CD4-positive, alpha-beta T cell treated with Interleukin-17A for 4 hours (primary cell): ENCODE results near the gene NEK6.

ENCODE experiments used
- DNase-seq: peaks from one replicate; pipeline ENCODE4 v3.0.0-alpha.2; 2020; ENCODE audit warnings: mixed read lengths

Gene NEK6

DNA sequence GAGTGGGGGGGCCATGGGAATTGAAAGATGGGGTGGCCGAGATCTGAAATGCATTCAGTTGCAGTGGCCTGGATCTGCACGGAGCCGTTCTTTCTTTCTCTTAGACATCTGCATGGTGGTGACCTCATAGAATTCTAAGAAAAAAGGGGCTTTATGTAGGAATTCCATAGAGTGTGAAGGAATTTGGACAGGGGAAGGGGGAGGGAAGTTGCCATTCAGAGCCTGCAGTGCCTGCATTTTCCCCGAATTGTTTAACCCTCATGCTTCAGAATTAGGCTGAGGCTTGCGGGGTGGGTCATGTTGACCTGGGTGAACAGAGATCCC, 4.9 kb downstream of the NEK6 start:
- no peak for DNase-seq

DNA sequence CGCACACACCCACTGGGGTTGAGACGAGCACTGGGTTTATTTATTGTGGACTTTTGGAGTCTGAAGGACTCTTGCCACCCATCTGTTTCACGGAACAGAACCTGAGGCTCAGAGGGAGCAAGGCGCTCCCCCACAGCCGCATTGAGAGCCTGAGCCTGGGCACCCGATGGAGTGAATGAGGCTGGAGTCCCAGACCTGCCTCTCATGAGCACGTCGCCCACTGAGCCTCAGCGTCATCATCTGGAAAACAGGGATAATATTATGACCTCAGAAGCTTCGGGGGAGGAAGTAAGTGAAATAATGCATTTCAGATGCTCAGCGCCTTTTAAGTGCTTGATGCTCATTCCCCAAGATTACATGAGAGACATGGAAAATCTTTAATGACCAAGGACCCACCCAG, 5.5 kb downstream of the NEK6 start:
- no peak for DNase-seq

DNA sequence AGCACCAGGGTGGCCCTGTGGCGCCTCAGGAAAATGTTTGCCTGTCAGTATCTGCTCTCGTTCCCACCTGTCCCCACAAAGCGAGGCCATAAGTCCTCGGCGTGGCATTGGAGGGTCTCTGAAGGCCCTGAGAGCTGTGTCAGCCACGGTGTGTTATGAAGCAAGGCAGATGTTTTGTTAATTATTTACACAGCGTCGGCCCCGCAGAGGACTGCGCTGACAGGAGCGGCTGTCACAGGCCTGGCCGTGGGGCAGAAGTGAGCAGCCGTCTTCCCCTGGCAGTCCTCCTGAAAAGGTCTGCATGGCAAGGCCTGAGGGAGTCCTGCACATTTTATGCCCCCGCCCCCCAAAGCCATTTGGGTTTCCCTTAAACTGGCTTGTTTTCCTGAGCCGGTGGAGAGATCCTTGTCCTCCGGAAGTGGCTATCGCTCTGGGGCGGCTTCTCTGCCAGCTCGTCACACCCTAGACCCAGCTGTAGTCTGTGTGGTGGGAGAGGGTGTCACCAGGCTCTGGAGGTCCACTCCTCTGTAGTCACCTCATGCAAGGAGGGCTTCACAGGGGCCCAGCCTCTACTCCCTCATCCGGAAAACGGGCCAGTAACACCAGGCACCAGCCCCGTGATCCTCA, 6.2 kb downstream of the NEK6 start:
- DNase-seq, result no peak

DNA sequence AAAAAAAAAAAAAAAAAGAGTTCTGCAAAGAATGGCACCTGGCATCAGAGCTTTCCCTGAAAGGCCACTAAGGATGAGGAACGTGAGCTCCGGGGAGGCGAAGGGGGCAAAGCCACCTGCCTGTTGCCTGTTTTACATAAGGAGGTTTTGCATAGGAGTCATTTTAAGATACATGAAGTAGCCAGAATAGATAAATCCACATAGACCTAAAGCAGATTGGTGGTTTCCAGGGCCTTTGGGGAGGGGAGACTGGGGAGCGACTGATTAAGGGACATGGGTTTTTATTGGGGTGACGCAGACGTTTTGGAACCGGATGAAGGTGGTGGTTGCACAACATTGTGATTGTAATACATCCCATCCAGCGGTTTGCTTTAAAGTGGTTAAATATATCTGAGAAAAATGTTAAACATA, 7.1 kb downstream of the NEK6 start:
- DNase-seq, result no peak

DNA sequence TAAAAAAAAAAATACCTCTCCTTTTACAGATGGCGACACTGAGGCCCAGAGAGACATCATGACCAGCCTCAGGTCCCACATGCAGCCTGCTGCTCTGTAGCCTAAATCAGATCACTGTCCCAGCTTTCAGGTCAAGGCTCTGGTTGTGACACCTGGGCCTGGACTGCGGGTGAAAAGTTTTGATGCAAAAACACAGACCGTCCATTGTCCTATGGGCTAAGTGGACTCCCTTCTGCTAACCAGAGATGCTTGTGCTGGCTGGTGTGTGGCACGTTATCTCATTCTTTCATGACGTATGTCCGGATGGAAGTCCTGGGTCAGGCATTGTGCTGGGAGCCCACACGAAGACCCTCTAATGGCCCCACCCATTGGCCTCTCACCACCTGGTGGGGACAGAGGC, 7.8 kb downstream of the NEK6 start:
- no peak for DNase-seq

DNA sequence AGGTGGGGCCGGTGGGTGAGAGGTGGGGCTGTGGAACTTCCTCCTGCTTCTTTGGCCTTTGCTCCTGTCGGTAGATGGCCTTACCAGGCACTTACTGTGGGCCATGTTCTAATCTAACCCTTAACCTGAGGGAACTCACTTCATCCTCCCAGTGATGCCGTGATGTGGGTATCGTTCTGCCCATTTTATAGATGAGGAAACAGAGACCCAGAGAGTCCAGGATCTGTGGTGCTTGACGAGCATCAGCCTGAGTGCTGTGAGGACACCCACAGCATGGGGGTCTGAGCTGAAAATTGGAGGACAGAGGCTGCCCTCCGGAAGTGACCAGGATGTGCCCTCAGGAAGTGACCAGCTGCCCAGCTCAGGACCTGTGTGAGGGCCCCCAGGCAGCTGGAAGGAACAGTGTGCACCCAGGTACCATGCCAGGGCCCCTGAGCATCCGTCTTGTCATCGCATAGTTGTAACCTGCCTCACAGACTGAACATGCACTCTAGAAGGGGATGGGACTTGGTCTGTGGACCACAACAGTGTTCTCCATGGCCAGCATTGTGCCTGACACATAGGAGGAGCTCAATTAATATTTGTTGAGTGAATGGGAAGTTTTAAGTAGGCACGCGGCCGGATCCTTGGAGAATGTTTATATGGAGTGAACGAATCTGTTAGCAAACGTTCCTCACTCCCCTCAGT, 8.5 kb downstream of the NEK6 start:
- DNase-seq, result no peak

DNA sequence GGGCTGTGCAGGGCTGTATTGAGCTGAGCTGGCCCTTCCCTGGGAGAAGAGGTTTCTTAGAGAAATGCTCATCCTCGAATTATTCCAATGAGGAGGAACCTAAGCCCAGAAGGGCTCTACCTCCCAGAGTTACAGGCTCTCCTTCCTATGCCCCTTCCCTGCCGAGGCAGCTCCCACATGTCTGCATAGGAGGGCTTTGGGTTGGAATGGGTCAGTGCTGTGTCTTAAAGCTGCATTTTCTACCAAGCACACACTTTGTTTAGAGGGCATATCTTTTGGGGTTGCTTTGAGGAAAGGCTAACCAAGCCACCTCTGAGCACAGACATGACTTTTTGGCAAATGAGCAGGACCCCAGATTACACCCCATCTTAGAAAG, 9.1 kb downstream of the NEK6 start:
- DNase-seq, result no peak

DNA sequence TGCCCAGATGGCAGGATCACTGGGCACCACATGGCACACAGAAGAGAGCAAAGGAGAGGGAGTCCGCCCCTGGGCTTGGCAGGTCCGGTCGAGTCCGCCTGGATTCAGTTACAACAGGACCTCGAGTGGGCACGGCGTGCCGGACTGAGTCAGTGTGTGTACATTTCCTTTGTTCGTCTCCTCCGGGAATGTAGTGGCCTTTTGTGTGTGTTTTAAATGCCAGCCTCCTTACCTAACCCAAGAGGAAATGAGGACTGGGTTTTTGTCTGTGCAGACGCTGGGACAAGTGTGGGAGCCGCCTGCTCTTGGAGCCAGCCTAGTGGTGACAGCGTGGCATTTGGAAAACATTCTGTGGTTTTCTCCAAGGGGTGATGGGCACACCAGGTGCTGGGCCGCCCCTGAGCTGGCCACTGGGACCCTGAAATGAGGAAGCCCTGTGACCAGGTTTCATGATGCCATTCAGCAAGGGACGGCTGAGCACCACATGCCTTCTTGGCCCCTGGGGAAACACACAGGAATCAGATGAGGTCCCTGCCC, 9.6 kb downstream of the NEK6 start:
- no peak for DNase-seq

DNA sequence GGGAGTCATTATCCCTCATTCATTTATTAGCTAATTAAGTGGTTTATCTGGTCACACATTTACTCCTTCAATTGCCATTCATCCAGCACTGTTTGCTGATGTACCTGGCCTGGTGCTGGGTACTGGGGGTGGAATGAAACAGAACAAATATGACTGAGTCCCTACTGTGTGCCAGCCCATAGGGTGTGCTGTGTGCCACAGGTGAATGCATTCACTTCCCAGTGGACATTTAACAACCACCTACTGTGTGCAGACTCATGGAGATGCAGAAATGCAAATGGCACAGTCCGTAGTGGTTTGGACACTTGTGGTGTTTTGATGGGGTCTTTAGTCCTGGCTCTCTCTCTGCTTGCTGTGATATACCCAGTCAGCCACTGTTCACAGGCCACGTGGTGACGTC, 10.5 kb downstream of the NEK6 start:
- no peak for DNase-seq

DNA sequence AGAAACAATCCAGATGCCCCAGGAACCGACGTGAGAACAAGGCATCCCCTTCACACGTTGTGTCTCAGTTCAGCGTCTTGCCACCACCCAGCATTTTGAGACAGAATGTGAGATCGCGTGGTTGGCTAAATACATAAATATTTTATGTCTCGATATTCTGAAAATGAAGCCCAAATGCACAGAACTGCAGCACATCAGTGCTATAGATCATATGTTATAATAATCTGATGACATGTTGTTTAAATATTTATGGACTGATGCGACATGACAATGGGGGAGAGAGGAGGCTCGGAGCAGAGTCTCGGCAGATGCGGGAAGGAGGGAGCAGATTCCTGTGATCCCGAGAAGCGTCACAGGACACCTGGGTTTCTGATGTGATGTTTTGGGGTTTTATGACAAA, 10.9 kb downstream of the NEK6 start:
- no peak for DNase-seq

DNA sequence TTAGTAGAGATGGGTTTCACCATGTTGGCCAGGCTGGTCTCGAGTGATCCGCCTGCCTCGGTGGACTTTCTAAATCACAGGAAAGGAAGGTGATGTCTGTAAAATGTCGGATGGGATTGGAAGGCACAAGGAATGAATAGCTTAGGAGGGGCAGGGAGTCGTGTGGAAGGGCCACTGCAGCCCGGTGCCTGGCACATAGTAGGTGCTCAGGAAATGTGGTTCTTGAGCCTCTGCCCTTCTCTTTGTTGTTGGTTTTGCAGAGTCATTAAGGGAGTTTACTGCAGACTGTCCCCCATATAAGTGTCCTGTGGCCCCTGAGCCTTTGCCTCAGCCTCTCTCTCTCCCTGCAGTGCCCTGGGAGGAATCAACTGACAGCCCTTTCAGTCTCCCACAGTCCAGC, 11.8 kb downstream of the NEK6 start:
- no peak for DNase-seq

DNA sequence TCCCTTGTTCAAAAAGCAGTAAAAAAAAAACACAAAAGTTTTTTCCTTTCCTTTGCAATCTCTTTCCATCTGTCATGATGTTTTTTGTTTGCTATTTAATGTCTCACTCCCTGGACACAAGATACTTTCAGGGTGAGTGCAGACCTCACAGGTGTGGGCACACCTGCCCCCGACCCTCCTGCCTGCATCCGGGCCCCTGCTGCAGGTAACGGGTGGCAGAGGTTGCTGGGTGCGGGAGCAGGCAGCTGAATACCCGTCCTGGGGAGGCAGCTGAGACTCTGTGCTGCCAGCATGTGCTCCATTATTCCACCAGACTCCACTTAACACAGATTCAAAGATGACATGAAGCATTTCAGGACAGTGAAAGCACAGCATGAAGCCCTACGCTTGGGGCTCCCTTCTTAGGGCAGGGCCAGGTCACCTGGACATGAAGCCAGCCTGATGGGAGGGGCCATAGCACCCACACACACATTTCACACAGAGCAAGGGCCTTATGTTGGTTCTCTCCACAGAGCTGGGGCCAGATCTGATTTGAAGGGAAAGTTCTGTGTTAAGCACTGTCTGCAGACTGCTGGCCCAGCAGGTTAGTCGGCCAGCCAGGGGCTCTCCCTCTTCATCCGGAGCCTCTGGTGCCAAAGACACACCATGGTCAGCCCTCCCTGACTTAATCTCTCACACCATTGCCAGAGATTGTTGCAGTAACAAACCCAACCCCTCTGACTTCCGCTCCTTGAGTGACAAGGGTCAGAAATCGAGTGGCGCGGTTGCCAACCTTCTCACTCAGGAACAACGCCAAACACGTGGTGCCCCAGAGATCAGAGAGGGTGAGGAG, 13.0 kb downstream of the NEK6 start:
- no peak for DNase-seq

DNA sequence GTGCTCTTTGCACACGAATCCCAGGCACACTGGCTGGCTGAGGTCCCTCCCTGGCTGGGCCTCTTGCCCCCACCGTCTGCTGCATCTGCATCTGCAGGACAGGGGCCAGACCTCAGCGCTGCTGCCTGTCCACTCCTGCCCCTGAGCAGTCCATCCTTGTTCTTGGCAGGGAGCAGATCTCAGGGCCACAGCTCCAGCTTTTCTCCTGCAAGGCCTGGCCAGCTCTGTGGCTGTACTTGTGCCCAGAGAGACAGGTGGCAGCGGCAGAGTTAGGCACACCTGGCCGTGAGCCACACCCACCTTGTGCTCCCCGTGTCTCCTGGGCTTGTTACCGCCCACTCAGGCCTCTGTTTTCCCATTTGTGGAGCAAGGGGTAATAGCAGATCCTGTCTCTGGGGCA, 13.9 kb downstream of the NEK6 start:
- DNase-seq, result no peak

DNA sequence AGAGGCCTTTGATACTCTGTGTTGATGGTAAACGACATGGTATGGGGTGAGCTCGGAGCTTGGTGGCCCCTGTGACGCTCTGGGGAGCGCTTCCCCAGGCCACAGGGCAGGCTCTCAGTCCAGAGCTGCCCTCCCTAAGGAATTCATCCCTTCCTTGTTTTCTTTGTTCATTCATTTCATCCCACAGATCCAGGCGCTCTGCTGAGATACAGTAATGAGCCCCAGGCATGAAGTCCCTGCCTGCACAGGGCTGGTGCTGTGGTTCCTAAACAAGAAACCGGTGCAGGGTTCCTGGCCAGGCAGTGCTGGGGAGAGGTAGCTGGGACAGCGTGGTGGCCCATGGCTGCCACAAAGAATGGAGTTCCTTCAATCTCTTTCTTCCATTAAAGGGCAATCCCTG, 14.4 kb downstream of the NEK6 start:
- DNase-seq, result no peak

DNA sequence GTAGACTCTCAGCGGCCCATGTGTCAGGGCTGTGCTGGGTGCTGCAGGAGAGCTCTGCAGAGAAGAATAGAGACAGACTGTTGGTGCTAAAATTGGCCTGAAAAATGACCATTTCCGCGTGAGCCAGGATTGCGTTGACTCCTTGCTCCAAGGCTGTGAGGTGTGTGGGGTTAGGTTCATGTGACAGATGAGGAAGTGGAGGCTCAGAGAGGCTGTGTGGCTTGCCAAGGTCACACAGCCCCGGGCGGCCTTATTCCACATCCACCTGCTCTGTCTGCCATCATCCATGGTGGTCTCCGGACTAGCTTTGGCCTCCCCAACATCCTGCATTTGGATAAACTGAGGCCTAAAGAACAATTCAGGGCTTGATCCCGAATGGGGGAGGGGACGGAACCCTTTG, 15.2 kb downstream of the NEK6 start:
- no peak for DNase-seq

DNA sequence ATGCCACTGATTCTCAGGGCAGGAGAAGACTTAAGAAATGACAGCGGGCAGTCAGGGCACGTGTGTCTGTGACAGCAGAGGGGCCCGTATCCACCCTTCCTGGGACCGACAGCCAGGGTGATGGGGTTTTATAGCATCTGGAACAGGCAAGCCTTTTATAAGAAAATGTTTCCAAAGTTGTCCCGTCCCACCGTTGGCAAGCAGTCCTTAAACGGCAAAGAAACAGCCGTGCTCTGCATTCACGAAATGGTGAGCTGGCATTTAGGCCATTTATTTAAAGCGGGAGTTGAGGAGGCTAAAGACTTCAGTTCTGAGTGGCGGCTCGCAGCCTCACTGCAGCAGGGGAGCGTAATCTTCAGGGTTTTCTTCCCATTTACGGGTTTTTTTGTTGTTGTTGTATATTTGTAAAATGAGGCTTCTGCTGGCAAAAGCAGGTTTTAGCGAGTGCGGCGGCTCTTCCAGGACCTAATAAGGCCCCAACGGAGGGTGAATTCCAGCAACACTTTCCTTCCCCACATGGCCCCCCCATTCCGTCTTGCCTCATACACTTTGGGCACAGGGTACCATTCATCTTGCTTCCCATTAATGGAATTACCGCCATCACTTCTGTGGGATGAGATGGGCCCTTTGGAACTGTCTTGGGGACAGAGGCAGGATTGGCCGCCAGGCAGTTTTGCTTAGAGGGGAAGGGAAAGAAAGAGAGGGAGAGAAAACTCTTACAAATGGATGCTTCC, 15.8 kb downstream of the NEK6 start:
- no peak for DNase-seq

DNA sequence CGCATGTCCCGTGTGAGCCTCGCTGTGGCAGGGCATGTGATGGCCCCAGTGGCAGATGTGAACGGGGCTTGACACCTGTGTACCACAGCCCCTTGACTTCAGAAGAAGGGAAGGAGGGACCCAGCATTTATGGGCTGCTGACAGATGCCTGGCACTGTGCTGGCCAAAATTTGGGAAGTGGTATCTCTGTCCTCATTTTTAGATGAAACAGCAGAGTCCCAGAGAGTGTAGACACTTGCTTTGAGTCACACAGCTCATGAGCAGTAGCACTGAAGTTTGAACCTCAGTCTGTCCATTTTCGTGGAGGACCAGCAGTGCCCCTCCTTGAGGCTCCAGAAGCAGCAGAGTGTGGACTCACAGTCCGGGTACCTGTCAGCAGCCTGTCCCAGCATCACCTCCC, 16.5 kb downstream of the NEK6 start:
- DNase-seq, result no peak

DNA sequence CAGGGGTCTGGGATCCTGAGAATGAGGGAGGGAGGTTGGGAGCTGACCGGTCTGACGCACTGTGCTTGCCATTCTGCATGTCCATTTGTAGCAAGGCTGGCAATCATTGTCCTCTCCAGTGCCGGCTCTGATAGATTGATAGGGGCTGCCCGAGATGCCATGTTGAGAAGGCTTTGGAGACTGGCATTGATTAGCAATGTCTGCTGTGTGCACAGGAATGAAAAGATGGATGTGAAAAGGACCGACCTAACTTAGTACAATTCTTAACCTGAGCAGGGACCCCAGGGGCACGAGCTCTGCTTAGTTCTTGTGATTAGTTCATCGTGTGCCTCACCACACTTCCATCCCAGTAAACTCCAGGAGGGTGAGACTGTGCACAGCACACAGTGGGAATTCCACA, 17.0 kb downstream of the NEK6 start:
- DNase-seq, result no peak

DNA sequence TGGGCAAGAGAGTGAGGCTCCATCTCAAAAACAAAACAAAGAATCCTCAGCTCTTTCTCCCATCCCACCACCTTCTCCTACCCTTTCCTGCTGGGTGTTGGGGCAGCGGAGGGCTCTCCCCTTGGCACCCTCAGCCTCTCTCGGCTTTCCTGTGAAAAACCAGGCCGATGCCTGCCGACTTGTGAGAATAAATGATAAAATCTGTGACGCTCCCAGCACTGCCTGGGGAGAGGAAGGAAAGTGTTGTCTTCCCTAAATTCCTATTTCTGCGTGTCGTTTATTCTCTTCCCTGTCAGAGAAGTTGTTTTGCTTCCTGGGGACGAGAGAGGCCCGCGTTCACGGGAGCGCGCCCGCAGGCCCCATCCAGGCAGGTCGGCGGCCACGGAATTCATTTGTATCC, 19.7 kb downstream of the NEK6 start:
- no peak for DNase-seq

DNA sequence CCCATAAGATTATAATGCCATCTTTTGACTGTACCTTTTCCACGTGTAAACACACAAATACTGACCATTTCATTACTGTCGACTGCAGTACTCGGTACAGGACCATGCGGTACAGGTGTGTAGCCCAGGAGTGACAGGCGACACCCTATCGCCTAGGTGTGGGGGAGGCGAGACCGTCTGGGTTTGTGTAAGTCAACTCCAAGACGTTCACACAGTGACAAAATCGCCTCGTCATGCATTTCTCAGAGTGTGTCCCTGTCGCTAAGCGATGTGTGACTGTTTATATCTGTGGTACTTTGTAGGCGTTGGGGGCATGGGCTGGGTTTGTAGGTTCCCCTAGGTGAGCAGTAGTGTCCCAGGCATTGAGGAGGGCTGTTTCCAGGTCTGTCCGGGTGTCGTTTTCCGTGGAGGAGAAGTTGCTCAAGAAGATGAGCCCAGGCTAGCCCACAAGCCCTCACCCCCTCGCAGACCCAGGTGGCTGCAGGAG, 20.3 kb downstream of the NEK6 start:
- no peak for DNase-seq

DNA sequence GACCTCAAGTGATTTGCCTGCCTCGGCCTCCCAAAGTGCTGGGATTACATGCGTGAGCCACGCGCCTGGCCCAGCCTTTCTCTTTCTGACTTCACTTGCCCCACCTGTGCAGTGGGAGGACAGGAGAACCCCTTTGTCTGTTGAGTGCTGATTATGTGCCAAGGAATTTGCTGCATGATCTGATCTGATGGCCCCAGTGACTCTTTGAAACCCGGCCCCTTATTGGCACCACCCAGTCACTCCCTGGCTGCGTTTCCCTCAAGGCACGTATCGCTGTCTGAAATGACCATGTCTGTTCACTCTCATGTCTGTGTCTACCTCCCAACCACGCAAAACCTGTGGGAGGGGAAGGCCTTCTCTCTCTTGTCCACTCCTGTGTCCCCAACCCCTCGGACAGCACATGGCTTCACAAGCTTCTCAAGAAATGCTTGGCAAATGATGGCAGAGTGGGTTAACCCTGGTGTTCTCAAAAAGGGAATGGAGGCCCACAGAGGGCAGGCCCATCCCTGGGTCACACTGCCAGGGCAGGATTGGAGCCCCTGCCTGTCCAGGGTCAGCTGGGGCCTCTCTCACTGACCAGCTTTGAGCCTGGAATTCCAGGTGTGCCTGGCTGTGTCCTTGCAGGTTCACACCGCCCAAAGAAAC, 21.9 kb downstream of the NEK6 start:
- no peak for DNase-seq

DNA sequence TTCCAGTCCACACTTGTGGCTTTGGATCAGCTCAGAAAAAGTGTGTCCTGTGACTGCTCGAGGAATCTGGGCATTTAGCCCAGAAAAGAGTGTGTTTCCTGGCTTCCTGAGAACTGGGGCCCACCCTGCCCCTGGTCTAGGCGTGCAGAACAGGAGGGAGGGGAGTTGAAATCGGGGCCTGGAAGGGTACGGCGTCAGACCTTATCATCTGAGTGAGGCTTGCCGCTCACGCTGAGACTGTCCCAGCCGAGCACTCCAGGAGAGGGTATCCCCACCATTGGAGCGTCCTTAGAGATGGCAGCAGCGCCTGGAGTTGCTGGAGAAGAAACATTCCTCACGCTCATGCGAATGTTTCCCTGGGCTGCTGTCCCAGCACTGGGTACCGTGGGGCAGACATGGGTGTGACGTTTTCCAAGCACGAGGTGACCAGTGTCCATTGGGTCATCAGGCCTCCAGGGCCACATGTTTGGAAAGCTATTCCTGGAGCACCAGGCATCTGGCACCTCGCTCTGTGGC, 22.5 kb downstream of the NEK6 start:
- DNase-seq, result no peak
